Suprapubic skin (tissue), 4 donors: ENCODE results near the gene HYLS1. TPM values are rescaled to one million over a fixed set of nuclear protein-coding genes. Genes with fewer than 3 reads are reported as not detected.
A peak's percentile ranks its signal among the peaks of the same experiment; 100 is the strongest.
"Not testable (repeated sequence)": the region's sequence is repeated elsewhere in the genome, so short reads cannot be mapped to it uniquely, and the experiment has no call there.

ENCODE experiments used
- DNase-seq, 2 donors: peaks; one replicate each; pipeline ENCODE4 v3.0.0-alpha.2; 2019; ENCODE audit warnings: low spot score in 2 of 2
- H3K27ac ChIP-seq: fragments of 200-600 bp; sonication (generic); one replicate; pipeline ENCODE4 v1.5.1; 2019
- H3K27me3 ChIP-seq: fragments of 200-600 bp; sonication (generic); one replicate; pipeline ENCODE4 v1.5.1; 2019
- H3K36me3 ChIP-seq: fragments of 200-600 bp; sonication (generic); one replicate; pipeline ENCODE4 v1.5.1; 2019
- H3K4me1 ChIP-seq: fragments of 200-600 bp; sonication (generic); one replicate; pipeline ENCODE4 v1.5.1; 2019
- H3K4me3 ChIP-seq: fragments of 200-600 bp; sonication (generic); one replicate; pipeline ENCODE4 v1.5.1; 2019; ENCODE audit warnings: mild to moderate bottlenecking
- H3K9me3 ChIP-seq: fragments of 200-600 bp; sonication (generic); one replicate; pipeline ENCODE4 v1.5.1; 2019
- EP300 ChIP-seq: sonication (generic); formaldehyde crosslinking; IDR thresholded peaks from one replicate; pipeline ENCODE4 v1.6.1; 2017; ENCODE audit warnings: antibody characterized with exemption
- POLR2A ChIP-seq, 2 donors: fragments of 450-650 bp; IDR thresholded peaks; one replicate each; pipeline ENCODE4 v1.6.1; 2017; ENCODE audit warnings: antibody characterized with exemption in 2 of 2, mild to moderate bottlenecking in 2 of 2, moderate library complexity in 2 of 2
- POLR2AphosphoS5 ChIP-seq, 3 donors: sonication (generic); formaldehyde crosslinking; IDR thresholded peaks; one replicate each; pipeline ENCODE4 v1.6.1; 2017; ENCODE audit warnings: antibody characterized with exemption in 3 of 3
- WGBS: methylation state at CpG from one replicate; pipeline ENCODE4 v1.1.5; 2018; 5-methylcytosine and 5-hydroxymethylcytosine counted together
- total RNA-seq, 4 donors: library from RNA; depleted of rRNA; stranded (reverse); fragments of >200 nt; gene quantifications; one replicate each; pipeline ENCODE4 v1.1.0, GENCODE V29; 2016
- TF ChIP-seq, protein P1 (sequence below), 2 donors: fragments of 200-600 bp in 1 of 2; fragments of 450-650 bp in 1 of 2; sonication (generic) in 1 of 2; IDR thresholded peaks; one replicate each; pipeline ENCODE4 v1.5.1; 2016 to 2019; ENCODE audit warnings: antibody characterized with exemption in 2 of 2, mild to moderate bottlenecking in 1 of 2, moderate library complexity in 1 of 2

Gene HYLS1, protein sequence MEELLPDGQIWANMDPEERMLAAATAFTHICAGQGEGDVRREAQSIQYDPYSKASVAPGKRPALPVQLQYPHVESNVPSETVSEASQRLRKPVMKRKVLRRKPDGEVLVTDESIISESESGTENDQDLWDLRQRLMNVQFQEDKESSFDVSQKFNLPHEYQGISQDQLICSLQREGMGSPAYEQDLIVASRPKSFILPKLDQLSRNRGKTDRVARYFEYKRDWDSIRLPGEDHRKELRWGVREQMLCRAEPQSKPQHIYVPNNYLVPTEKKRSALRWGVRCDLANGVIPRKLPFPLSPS
- 1 to 10 TPM; 2.4 to 3.4 (median 3.1) TPM for total RNA-seq

GRCh38 chr11:125887373-125888324 is at the start of gene HYLS1:
Gene HYLS1 (plus strand): TSS chr11:125887668. CDS start chr11:125899369, 11,701 bp downstream.
- peaks cover 17% of the 10 kb centered on the region for H3K4me1 ChIP-seq
- no peaks in the 10 kb centered on the region for H3K27me3 ChIP-seq
- H3K4me3 ChIP-seq = peak within 1 kb of the TSS; percentile 97
- peak within 1 kb of the TSS; percentile 95 for H3K27ac ChIP-seq
- H3K9me3 ChIP-seq = no peaks in the 10 kb centered on the region
- peaks cover 4% of the 10 kb centered on the region for H3K36me3 ChIP-seq
- 0% methylated on average over 14 of the region's 91 CpGs for WGBS
- TF ChIP-seq, protein P1, sequence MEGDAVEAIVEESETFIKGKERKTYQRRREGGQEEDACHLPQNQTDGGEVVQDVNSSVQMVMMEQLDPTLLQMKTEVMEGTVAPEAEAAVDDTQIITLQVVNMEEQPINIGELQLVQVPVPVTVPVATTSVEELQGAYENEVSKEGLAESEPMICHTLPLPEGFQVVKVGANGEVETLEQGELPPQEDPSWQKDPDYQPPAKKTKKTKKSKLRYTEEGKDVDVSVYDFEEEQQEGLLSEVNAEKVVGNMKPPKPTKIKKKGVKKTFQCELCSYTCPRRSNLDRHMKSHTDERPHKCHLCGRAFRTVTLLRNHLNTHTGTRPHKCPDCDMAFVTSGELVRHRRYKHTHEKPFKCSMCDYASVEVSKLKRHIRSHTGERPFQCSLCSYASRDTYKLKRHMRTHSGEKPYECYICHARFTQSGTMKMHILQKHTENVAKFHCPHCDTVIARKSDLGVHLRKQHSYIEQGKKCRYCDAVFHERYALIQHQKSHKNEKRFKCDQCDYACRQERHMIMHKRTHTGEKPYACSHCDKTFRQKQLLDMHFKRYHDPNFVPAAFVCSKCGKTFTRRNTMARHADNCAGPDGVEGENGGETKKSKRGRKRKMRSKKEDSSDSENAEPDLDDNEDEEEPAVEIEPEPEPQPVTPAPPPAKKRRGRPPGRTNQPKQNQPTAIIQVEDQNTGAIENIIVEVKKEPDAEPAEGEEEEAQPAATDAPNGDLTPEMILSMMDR (IDR thresholded peaks at IDR 0.05) = peak in 1 of 2 donors; percentile 9
- TF ChIP-seq POLR2AphosphoS5 (IDR thresholded peaks at IDR 0.05) = peak in 2 of 3 donors; percentile 63 to 78
- TF ChIP-seq POLR2A (IDR thresholded peaks at IDR 0.05) = peak in 1 of 2 donors; percentile 21
- TF ChIP-seq EP300 = no peak
- peak; percentile 96 to 97 for DNase-seq

- TF ChIP-seq, protein P1 (IDR thresholded peaks at IDR 0.05) = no peak
- TF ChIP-seq EP300 (no peak), POLR2A (IDR thresholded peaks at IDR 0.05) (no peak), POLR2AphosphoS5 (IDR thresholded peaks at IDR 0.05) (no peak)
- no peak overlapping the region for H3K27ac ChIP-seq
- H3K4me1 ChIP-seq = no peaks in the 10 kb centered on the region
- no peak for DNase-seq
- 69% methylated on average over 3 of the region's 3 CpGs for WGBS
- no peaks in the 10 kb centered on the region for H3K9me3 ChIP-seq
- H3K36me3 ChIP-seq = no peaks in the 10 kb centered on the region
- H3K4me3 ChIP-seq = no peak overlapping the region
- no peaks in the 10 kb centered on the region for H3K27me3 ChIP-seq
Observed at GRCh38 chr11:125842321-125842948, 45.0 kb upstream of the HYLS1 start.

- Histone ChIP-seq H3K4me3 (no peak overlapping the region), H3K27ac (no peak overlapping the region), H3K36me3 (no peaks in the 10 kb centered on the region), H3K9me3 (peaks cover 6% of the 10 kb centered on the region), H3K27me3 (no peaks in the 10 kb centered on the region), H3K4me1 (no peaks in the 10 kb centered on the region)
- DNase-seq = no peak
- TF ChIP-seq POLR2AphosphoS5 (IDR thresholded peaks at IDR 0.05) (no peak), POLR2A (IDR thresholded peaks at IDR 0.05) (no peak), EP300 (no peak)
- TF ChIP-seq, protein P1 (IDR thresholded peaks at IDR 0.05) = no peak
Observed at GRCh38 chr11:125846188-125846587, 41.3 kb upstream of the HYLS1 start.

DNA sequence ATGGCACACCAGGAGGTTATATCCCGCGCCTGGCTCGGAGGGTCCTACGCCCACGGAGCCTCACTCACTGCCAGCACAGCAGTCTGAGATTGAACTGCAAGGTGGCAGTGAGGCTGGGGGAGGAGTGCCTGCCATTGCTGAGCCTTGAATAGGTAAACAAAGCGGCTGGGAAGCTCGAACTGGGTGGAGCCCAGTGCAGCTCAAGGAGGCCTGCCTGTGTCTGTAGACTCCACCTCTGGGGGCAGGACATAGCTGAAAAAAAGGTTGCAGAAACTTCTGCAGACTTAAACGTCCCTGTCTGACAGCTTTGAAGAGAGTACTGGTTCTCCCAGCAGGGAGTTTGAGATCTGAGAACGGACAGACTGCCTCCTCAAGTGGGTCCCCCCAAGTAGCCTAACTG is 29.8 kb upstream of the HYLS1 start:
- not testable (repeated sequence) for H3K4me3 ChIP-seq, H3K36me3 ChIP-seq, DNase-seq, H3K27ac ChIP-seq, H3K9me3 ChIP-seq, H3K27me3 ChIP-seq, H3K4me1 ChIP-seq
- 94% methylated on average over 9 of the region's 9 CpGs for WGBS

DNA sequence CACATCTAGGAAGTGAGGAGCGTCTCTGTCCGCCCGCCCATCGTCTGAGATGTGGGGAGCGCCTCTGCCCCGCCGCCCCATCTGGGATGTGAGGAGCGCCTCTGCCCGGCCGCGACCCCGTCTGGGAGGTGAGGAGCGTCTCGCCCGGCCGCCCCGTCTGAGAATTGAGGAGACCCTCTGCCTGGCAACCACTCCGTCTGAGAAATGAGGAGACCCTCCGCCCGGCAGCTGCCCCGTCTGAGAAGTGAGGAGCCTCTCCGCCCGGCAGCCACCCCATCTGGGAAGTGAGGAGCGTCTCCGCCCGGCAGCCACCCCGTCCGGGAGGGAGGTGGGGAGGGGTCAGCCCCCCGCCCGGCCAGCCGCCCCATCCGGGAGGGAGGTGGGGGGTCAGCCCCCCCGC is 24.7 kb upstream of the HYLS1 start:
- H3K27me3 ChIP-seq, H3K27ac ChIP-seq, H3K4me3 ChIP-seq, H3K9me3 ChIP-seq, H3K36me3 ChIP-seq, DNase-seq, H3K4me1 ChIP-seq: not testable (repeated sequence)
- WGBS = no CpG with 5 or more reads among the region's 33 CpGs

DNA sequence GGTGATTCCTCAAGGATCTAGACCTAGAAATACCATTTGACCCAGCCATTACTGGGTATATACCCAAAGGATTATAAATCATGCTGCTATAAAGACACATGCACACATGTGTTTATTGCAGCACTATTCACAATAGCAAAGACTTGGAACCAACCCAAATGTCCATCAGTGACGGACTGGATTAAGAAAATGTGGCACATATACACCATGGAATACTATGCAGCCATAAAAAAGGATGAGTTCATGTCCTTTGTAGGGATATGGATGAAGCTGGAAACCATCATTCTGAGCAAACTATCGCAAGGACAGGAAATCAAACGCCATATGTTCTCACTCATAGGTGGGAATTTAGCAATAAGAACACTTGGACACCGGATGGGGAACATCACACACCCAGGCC is 22.1 kb upstream of the HYLS1 start:
- 91% methylated on average over 4 of the region's 4 CpGs for WGBS
- not testable (repeated sequence) for H3K27me3 ChIP-seq, DNase-seq, H3K9me3 ChIP-seq, H3K4me1 ChIP-seq, H3K4me3 ChIP-seq, H3K36me3 ChIP-seq, H3K27ac ChIP-seq
